Measurements from ENCODE around the gene SEC24C.
A peak's percentile ranks its signal among the peaks of the same experiment; 100 is the strongest.
"Not testable (repeated sequence)": the region's sequence is repeated elsewhere in the genome, so short reads cannot be mapped to it uniquely, and the experiment has no call there.

Gene SEC24C

GRCh38 chr10:73772281-73773151 is 28.3 kb downstream of the SEC24C start:
- DNase-seq (ENCODE audit: low read depth), result peak; percentile 86

- DNase-seq (ENCODE audit: low read depth), result no peak
These were observed 29.1 kb downstream of the SEC24C start for GRCh38 chr10:73773152-73773879.

- no peak for DNase-seq (ENCODE audit: low read depth)
These were observed 30.5 kb downstream of the SEC24C start for GRCh38 chr10:73774637-73775036.

GRCh38 chr10:73779018-73779417 is 34.8 kb downstream of the SEC24C start:
- DNase-seq (ENCODE audit: low read depth), result no peak

- no peak for DNase-seq (ENCODE audit: low read depth)
These were observed 35.5 kb downstream of the SEC24C start for GRCh38 chr10:73779539-73780197.

GRCh38 chr10:73780301-73780700 is 36.1 kb downstream of the SEC24C start:
- no peak for DNase-seq (ENCODE audit: low read depth)

GRCh38 chr10:73780966-73781365 is 36.8 kb downstream of the SEC24C start:
- DNase-seq (ENCODE audit: low read depth), result no peak

- no peak for DNase-seq (ENCODE audit: low read depth)
These were observed 37.3 kb downstream of the SEC24C start for GRCh38 chr10:73781548-73781878.

- DNase-seq (ENCODE audit: low read depth), result peak; percentile 89
These were observed 37.9 kb downstream of the SEC24C start, which contains the start of gene CHCHD1 for GRCh38 chr10:73781879-73782748. Gene CHCHD1 (plus strand): TSS chr10:73782048. CDS start chr10:73782076, 28 bp downstream.

GRCh38 chr10:73782749-73783085 is 38.5 kb downstream of the SEC24C start:
- DNase-seq (ENCODE audit: low read depth), result no peak

GRCh38 chr10:73785211-73785720 is 41.1 kb downstream of the SEC24C start, which contains the start of gene ZSWIM8:
Gene ZSWIM8 (plus strand): TSS chr10:73785606. CDS start chr10:73785879, 273 bp downstream.
- peak; percentile 97 for DNase-seq (ENCODE audit: low read depth)

GRCh38 chr10:73785721-73786511 is 41.7 kb downstream of the SEC24C start:
- DNase-seq (ENCODE audit: low read depth), result peak; percentile 70

- no peak for DNase-seq (ENCODE audit: low read depth)
These were observed 42.3 kb downstream of the SEC24C start for GRCh38 chr10:73786512-73786885.

GRCh38 chr10:73787031-73787800 is 43.0 kb downstream of the SEC24C start:
- DNase-seq (ENCODE audit: low read depth), result not testable (repeated sequence)

- no peak for DNase-seq (ENCODE audit: low read depth)
These were observed 44.9 kb downstream of the SEC24C start for GRCh38 chr10:73788864-73789658.

- no peak for DNase-seq (ENCODE audit: low read depth)
These were observed 45.5 kb downstream of the SEC24C start for GRCh38 chr10:73789659-73790055.

- DNase-seq (ENCODE audit: low read depth), result no peak
These were observed 46.9 kb downstream of the SEC24C start for GRCh38 chr10:73790886-73791625.

GRCh38 chr10:73791871-73792400 is 47.8 kb downstream of the SEC24C start:
- no peak for DNase-seq (ENCODE audit: low read depth)
